Globus pallidus (tissue), 1 donor: ENCODE measurements around the gene AIRE.
"Not testable (repeated sequence)": the region's sequence is repeated elsewhere in the genome, so short reads cannot be mapped to it uniquely, and the experiment has no call there.

ENCODE experiments used
- DNase-seq: peaks from one replicate; pipeline ENCODE4 v3.0.0-alpha.2; 2015; ENCODE audit warnings: low spot score

AIRE gene

DNA sequence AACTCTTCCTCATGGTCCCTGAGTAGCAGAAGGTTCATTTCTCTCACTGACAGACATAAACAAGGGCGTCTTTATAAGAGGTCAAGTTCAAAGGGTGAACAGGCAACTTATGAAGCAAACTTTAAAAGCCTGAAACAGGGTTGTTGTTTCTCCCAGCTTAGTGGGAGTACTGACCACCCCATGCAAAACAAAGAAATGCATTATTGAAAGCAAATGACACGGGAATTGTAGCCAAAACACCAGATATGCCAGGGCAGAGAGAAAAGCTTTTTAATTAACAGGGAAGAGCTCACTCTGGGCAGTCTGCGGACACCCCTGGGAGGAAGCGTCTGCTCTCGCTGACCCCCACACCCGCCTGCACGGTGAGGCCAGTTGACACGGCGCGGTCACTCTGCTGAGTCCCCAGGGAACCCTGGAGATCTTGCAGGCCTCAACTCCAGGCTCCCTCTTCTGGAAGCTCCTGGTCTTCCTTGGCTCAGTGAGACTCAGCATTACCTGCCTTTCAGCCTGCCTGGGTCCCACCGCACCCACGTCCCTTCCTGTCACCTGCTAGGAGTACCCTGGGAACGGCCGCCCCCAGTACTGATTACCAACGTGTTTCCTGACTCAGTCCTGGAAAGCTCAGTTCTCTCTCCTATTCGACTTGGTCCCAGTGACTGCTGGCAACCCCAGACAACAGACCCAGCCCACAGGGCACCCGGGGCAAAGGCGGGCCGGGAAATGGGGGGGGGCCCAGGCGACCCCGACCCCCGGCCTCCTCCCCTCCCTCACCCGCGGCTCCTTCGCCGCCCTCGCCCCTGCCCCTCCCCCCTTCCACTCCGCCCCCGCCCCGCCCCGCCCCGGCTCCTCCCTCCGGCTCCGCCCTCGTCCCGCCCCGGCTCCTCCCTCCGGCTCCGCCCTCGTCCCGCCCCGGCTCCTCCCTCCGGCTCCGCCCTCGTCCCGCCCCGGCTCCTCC, 52.5 kb downstream of the AIRE start:
- peak; percentile 82 for DNase-seq

DNA sequence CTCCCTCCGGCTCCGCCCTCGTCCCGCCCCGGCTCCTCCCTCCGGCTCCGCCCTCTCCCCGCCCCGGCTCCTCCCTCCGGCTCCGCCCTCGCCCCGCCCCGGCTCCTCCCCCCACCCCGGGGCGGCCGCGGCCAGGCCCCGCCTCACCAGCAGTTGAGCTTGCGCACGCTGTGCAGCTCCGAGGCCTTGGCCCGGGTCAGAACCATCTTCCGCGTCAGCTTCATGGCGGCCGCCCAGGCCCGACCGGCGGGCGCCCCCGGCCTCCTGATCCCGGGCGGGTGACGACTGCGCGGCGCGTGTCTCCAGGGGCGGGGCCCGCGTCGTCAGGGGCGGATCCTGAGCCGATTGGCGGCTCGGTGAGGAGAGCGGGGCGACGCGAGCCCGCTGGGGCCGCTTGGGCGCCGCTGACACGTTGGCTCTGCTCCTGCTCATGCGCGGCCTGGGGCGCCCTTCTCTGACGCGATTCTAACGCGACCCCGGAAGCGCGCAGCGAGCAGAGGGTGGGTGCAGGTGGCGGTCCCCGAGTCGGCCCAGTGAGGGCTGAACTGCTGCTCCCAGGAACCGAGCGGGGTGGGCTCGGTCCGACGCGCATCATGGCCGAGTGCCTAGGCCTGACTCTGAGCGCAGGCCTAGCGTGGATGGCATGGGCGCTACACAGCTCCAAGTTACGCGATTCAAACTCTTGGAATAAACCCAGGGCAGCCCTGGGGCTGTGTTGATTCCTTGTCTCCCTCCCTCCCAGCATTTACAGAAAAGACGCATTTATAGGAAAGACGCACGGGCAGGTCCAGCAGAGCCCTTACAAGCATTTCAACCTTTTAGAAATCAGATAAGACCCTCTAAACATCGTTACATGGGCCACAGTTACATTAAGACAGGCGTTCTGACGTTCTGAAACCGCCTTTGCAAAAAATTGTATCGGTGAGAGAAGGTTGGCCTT, 53.6 kb downstream of the AIRE start, which contains the start of gene CFAP410:
CFAP410 (minus strand) TSS at position 420 of the 940 bp plus-strand sequence; CDS start at position 224, 196 bp downstream.
- peak; percentile 95 for DNase-seq

DNA sequence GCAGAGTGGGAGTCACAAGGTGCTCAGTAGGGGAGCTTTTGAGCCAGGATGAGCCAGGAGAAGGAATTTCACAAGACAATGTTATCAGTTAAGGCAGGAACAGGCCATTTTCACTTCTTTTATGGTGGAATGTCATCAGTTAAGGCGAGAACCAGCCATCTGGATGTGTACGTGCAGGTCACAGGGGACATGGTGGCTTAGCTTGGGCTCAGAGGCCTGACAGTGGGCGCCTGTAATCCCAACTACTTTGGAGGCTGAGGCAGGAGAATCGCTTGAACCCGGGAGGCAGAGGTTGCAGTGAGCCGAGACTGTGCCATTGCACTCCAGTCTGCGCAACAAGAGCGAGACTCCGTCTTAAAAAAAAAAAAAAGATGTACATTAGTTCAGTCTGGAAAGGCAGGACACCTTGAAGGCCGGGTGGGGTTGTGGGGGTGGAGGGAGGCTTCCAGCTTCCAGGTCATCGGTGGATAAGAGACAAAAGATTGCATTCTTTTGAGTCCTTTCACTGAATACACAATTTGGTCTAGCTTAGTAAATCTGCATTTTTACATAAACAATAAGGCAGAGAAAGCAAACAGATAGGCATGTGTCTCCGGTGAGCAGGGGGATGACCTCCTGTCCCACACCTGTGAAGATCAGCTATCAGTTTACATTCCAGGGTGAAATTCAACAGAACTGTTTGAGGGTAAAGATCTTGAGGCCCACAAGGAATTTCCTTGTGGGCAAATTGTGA, 56.2 kb downstream of the AIRE start:
- not testable (repeated sequence) for DNase-seq

DNA sequence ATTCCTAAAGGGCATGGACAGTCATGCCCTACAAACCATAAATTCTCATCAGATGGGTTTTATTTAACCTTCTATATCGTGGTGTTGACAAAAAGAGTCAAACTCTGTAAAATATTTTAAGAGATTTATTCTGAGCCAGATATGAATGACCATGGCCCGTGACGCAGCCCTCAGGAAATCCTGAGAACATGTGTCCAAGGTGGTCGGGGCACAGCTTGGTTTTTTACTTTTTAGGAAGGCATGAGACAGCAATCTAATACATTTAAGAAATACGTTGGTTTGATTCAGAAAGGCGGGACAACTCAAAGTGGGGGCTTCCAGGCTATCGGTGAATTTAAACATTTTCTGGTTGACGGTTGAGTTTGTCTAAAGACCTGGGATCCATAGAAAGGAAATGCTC, 57.3 kb downstream of the AIRE start:
- DNase-seq, result not testable (repeated sequence)

DNA sequence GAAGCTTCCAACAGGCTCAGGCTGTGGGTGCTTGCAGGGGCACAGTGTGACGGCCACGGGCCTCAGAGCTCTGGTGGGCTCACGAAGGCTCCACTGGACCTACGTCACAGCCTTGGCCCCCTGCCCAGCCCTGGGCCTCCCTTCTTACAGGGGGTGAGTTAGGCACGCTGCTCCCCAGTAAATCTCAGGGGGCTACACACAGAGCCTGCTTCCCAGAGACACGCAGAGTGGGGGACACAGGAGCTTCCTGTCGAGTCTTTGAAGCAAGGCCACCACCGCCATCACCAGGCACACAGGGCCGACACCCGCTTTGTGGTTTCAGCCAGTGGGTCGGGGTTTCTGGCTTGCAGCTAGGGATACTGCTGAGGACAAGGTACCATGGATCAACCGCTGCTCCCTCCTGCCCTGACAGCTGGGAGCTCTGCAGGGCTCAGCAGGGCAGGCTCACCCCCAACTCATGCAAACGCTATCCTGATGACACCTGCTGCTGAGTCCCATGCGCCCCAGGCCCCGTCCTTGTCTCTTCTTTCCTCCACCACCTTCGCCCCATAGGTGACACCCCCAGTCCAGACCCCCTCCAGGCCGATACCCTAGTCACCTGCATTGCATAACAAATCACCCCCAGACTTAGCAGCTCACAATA, 59.0 kb downstream of the AIRE start:
- DNase-seq, result no peak

DNA sequence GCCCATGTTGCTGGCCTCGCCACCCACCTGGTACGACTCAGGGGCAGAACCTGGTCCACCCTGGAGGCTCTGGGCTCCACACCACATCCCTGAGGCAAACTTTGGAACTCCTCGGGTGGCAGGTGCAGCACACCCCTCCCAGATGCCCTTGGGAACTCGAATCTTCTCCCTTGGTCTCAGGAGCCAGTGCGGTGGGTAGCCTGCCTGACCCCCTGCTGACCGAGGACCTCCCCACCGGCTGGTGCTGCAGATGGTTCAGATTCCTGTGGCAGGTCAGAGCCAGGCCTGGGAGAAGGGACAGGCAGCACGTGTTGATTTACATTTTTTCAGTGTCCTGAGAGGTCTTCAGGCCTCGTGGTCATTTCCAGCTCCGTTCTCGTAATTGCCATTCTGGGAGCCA, 59.8 kb downstream of the AIRE start:
- no peak for DNase-seq

DNA sequence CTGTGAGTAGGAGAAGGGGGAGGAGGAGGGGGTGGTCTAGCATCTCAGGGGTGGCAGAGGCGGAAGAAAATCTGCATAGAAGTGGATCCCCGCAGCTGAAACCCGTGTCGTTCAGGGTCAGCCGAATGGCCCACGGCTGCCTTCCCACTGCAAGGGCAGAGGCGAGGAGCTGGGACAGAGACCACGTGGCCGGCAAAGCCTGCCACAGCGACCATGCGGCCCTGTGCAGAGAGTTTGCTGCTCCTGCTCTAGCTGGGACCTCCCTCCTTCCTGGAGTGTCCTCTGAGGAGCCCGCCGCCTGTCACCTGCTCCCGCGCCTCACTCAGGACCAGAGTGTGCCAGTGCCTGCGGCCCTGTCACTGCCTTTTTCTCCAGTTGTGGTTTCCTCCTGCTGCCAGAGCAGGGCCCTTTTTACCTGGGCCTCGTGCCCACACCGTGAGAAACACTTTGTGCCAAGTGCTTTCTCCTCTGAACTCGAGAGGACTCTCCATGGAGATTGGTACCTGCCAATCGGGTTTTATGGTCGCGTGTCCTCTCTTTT, 62.3 kb downstream of the AIRE start:
- no peak for DNase-seq
